CD14-positive monocyte (primary cell): ENCODE measurements around the gene UNC5A. TPM values are rescaled to one million over a fixed set of nuclear protein-coding genes. Genes with fewer than 3 reads are reported as not detected.

ENCODE experiments used
- DNase-seq, 3 donors: peaks; one replicate each; pipeline ENCODE4 v3.0.0-alpha.2; 2011 to 2022
- H2AFZ ChIP-seq: 2 replicates; pipeline ENCODE4 v1.6.0; 2012; ENCODE audit warnings: mild to moderate bottlenecking, low read depth, low read length, inconsistent platforms; ENCODE audit not compliant: insufficient read depth, poor library complexity, severe bottlenecking
- H3K27ac ChIP-seq, 2 donors: 1 replicate in 1 of 2; 2 replicates in 1 of 2; pipeline ENCODE4 v1.5.1; 2012 to 2013; ENCODE audit warnings: low read length in 2 of 2, control low read depth in 1 of 2, inconsistent platforms in 1 of 2, low read depth in 1 of 2, mild to moderate bottlenecking in 1 of 2
- H3K27me3 ChIP-seq, 2 donors: one replicate each; pipeline versions ENCODE4 v1.6.0 to v1.6.1; 2011 to 2013; ENCODE audit warnings: low read length in 2 of 2; ENCODE audit not compliant: control insufficient read depth in 2 of 2, insufficient read depth in 2 of 2
- H3K36me3 ChIP-seq, 2 donors: replicated peaks in 1 of 2; 1 replicate in 1 of 2; 2 replicates in 1 of 2; pipeline versions ENCODE4 v1.5.1 to v1.6.1; 2012 to 2013; ENCODE audit warnings: low read length in 2 of 2, control low read depth in 1 of 2, inconsistent platforms in 1 of 2, mild to moderate bottlenecking in 1 of 2; ENCODE audit not compliant: insufficient read depth in 2 of 2, control insufficient read depth in 1 of 2
- H3K4me1 ChIP-seq, 2 donors: 1 replicate in 1 of 2; 2 replicates in 1 of 2; pipeline versions ENCODE4 v1.5.1 to v1.6.1; 2012 to 2013; ENCODE audit warnings: low read length in 2 of 2, control low read depth in 1 of 2, inconsistent platforms in 1 of 2, mild to moderate bottlenecking in 1 of 2, moderate library complexity in 1 of 2; ENCODE audit not compliant: insufficient read depth in 2 of 2, control insufficient read depth in 1 of 2
- H3K4me2 ChIP-seq: replicated peaks from 2 replicates; pipeline ENCODE3; 2012; ENCODE audit warnings: low read length, moderate library complexity, mild to moderate bottlenecking; ENCODE audit not compliant: poor library complexity, severe bottlenecking; ENCODE audit errors: extremely low read depth
- H3K4me3 ChIP-seq, 3 experiments: fragments of 200-600 bp in 1 of 3; sonication (generic) in 1 of 3; replicated peaks in 1 of 3; 1 replicate in 2 of 3; 2 replicates in 1 of 3; pipeline ENCODE4 v1.5.1; 2011 to 2013; ENCODE audit warnings: low read length in 3 of 3, mild to moderate bottlenecking in 3 of 3, control low read depth in 2 of 3, low read depth in 2 of 3, inconsistent platforms in 1 of 3, moderate library complexity in 1 of 3
- H3K79me2 ChIP-seq: 2 replicates; pipeline ENCODE4 v1.6.0; 2012; ENCODE audit warnings: mild to moderate bottlenecking, control low read depth, inconsistent platforms, low read length, moderate library complexity; ENCODE audit not compliant: insufficient read depth
- H3K9ac ChIP-seq: 2 replicates; pipeline ENCODE4 v1.6.0; 2017; ENCODE audit warnings: low read length, mild to moderate bottlenecking; ENCODE audit not compliant: insufficient read depth, poor library complexity, severe bottlenecking
- H3K9me3 ChIP-seq, 2 donors: replicated peaks in 1 of 2; 1 replicate in 1 of 2; 2 replicates in 1 of 2; pipeline versions ENCODE4 v1.5.1 to v1.6.1; 2012 to 2013; ENCODE audit warnings: low read length in 2 of 2, control low read depth in 1 of 2; ENCODE audit not compliant: control insufficient read depth in 1 of 2, insufficient read depth in 1 of 2
- H4K20me1 ChIP-seq: 2 replicates; pipeline ENCODE4 v1.6.0; 2012; ENCODE audit warnings: mild to moderate bottlenecking, low read length, control low read depth, moderate library complexity; ENCODE audit not compliant: insufficient read depth
- H3K27ac Mint-ChIP-seq, 7 donors: one replicate each; pipeline ENCODE4 v1.8.0; 2020; ENCODE audit warnings: mild to moderate bottlenecking in 7 of 7, mixed read lengths in 7 of 7, moderate library complexity in 6 of 7, inconsistent platforms in 2 of 7
- H3K27me3 Mint-ChIP-seq, 3 donors: one replicate each; pipeline ENCODE4 v1.8.0; 2021 to 2022; ENCODE audit warnings: low read depth in 3 of 3, mild to moderate bottlenecking in 3 of 3, mixed read lengths in 3 of 3, moderate library complexity in 3 of 3, inconsistent platforms in 1 of 3
- H3K36me3 Mint-ChIP-seq, 2 donors: one replicate each; pipeline ENCODE4 v1.8.0; 2020; ENCODE audit warnings: mixed read lengths in 2 of 2, inconsistent platforms in 1 of 2, mild to moderate bottlenecking in 1 of 2
- H3K4me1 Mint-ChIP-seq: one replicate; pipeline ENCODE4 v1.8.0; 2020; ENCODE audit warnings: mild to moderate bottlenecking, mixed read lengths
- H3K4me3 Mint-ChIP-seq, 2 donors: one replicate each; pipeline ENCODE4 v1.8.0; 2020; ENCODE audit warnings: mild to moderate bottlenecking in 2 of 2, mixed read lengths in 2 of 2, moderate library complexity in 1 of 2
- H3K9me3 Mint-ChIP-seq, 7 donors: one replicate each; pipeline ENCODE4 v1.8.0; 2020 to 2022; ENCODE audit warnings: mixed read lengths in 7 of 7, mild to moderate bottlenecking in 6 of 7, moderate library complexity in 6 of 7, inconsistent platforms in 2 of 7
- WGBS: methylation state at CpG from one replicate; pipeline ENCODE4 v1.1.5; 2013; ENCODE audit warnings: missing lambda C conversion rate; ENCODE audit not compliant: insufficient coverage; 5-methylcytosine and 5-hydroxymethylcytosine counted together
- intact Hi-C, 2 donors: fragments of 100-400 bp; cut with micrococcal nuclease; formaldehyde crosslinking; loops; one replicate each; pipeline versions ENCODE4 v1.15.0 to v1.15.1; 2023
- polyA plus RNA-seq, 3 donors: library from polyadenylated mRNA; depleted of rRNA in 1 of 3; unstranded in 2 of 3; stranded (reverse) in 1 of 3; fragments of 300-500 nt in 2 of 3; fragments of >200 nt in 1 of 3; fragmentation: Illumina TruSeq in 2 of 3; gene quantifications; 1 replicate in 2 of 3; 2 replicates in 1 of 3; pipeline ENCODE4 v1.2.3, GENCODE V29; 2012 to 2021
- TF ChIP-seq, protein P1 (sequence below): fragments of 200-600 bp; IDR thresholded peaks from one replicate; pipeline ENCODE4 v1.8.0; 2022; ENCODE audit warnings: antibody characterized with exemption, mild to moderate bottlenecking

Gene UNC5A
- polyA plus RNA-seq, 3 donors = 0.03 to 0.07 TPM; not detected in 1

DNA sequence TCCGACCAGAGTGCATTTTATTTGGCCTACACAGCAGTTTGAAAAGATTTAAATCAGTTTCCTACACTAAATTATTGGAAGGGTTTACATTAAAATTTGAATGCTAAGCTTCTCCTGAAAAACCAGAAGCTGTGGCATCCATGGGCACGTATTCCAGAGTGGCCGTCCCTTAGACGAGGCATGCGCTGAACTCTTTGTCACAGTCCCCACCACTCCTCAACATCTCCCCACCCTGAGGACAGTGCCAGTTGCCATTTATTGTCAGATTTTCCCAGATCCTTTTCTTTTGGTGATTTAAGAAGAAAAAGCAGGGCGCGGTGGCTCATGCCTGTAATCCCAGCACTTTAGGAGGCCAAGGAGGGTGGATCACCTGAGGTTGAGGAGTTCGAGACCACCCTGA, 39.9 kb upstream of the UNC5A start:
- peaks cover 3% of the 10 kb centered on the region in 2 donors for H3K27me3 ChIP-seq
- H3K9ac ChIP-seq = no peak overlapping the region
- H3K36me3 Mint-ChIP-seq = no peaks in the 10 kb centered on the region
- no peak overlapping the region for H3K27ac ChIP-seq
- H3K4me3 ChIP-seq = no peak overlapping the region
- WGBS = no CpG with 5 or more reads among the region's 8 CpGs
- TF ChIP-seq, protein P1, sequence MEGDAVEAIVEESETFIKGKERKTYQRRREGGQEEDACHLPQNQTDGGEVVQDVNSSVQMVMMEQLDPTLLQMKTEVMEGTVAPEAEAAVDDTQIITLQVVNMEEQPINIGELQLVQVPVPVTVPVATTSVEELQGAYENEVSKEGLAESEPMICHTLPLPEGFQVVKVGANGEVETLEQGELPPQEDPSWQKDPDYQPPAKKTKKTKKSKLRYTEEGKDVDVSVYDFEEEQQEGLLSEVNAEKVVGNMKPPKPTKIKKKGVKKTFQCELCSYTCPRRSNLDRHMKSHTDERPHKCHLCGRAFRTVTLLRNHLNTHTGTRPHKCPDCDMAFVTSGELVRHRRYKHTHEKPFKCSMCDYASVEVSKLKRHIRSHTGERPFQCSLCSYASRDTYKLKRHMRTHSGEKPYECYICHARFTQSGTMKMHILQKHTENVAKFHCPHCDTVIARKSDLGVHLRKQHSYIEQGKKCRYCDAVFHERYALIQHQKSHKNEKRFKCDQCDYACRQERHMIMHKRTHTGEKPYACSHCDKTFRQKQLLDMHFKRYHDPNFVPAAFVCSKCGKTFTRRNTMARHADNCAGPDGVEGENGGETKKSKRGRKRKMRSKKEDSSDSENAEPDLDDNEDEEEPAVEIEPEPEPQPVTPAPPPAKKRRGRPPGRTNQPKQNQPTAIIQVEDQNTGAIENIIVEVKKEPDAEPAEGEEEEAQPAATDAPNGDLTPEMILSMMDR = no peak
- H3K9me3 Mint-ChIP-seq = peaks cover 7 to 19% (median 13%) of the 10 kb centered on the region in 7 donors
- H3K36me3 ChIP-seq = no peaks in the 10 kb centered on the region
- H3K4me2 ChIP-seq = no peak overlapping the region
- no peak for DNase-seq
- H3K4me3 Mint-ChIP-seq = no peak overlapping the region
- no peaks in the 10 kb centered on the region for H4K20me1 ChIP-seq
- no peaks in the 10 kb centered on the region for H3K79me2 ChIP-seq
- H3K27me3 Mint-ChIP-seq = peaks cover 13 to 39% (median 29%) of the 10 kb centered on the region in 3 donors
- H2AFZ ChIP-seq = no peak overlapping the region
- intact Hi-C loops = no loop called here
- no peaks in the 10 kb centered on the region for H3K9me3 ChIP-seq
- no peak overlapping the region for H3K27ac Mint-ChIP-seq
- H3K4me1 ChIP-seq = peaks cover 4 to 12% of the 10 kb centered on the region in 2 donors
- peaks cover 9% of the 10 kb centered on the region for H3K4me1 Mint-ChIP-seq

DNA sequence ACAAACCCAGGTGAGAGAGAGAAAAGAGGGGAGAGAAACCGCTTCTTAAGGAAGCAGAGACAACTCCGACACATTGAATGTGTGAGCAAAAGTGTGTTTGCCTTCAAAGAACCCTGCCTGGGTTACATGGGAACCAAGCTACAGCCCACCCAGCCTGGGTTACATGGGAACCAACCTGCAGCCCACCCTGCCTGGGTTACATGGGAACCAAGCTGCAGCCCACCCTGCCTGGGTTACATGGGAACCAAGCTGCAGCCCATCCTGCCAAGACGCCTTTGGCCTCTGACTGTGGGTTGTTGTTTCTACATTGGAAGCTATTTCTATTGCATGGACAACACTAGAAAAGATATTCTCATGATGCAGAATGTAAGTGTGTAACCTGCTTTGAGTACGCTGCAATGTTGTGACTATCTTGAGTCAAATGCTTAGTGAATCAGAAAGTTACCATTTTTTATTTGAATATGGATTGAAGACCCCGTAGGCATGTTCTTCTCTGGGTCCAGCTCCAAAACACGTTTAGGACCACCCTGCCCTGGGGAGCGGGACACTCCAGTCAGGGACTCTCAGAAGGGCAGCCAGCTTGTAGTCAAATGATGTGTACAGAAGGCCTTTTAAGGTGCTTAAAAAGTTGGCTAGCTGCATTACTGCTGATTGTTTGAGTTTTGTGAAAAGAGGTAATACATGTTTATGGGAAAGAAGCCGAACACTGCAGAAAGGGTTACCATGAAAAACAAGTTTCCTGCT, 39.1 kb upstream of the UNC5A start:
- Mint-ChIP-seq H3K36me3 (no peaks in the 10 kb centered on the region), H3K27me3 (peaks cover 15 to 37% (median 29%) of the 10 kb centered on the region in 3 donors), H3K4me3 (no peak overlapping the region), H3K4me1 (peaks cover 9% of the 10 kb centered on the region), H3K27ac (no peak overlapping the region), H3K9me3 (peaks cover 0 to 17% (median 8%) of the 10 kb centered on the region in 7 donors)
- no peak for DNase-seq
- no peak overlapping the region for H2AFZ ChIP-seq
- no peaks in the 10 kb centered on the region for H3K9me3 ChIP-seq
- H3K79me2 ChIP-seq = no peaks in the 10 kb centered on the region
- peaks cover 4 to 12% of the 10 kb centered on the region in 2 donors for H3K4me1 ChIP-seq
- 86% methylated on average over 5 of the region's 8 CpGs for WGBS
- intact Hi-C loops = no loop called here
- H3K36me3 ChIP-seq = no peaks in the 10 kb centered on the region
- no peak overlapping the region for H3K4me2 ChIP-seq
- no peak overlapping the region for H3K9ac ChIP-seq
- H3K4me3 ChIP-seq = no peak overlapping the region
- H4K20me1 ChIP-seq = no peaks in the 10 kb centered on the region
- H3K27me3 ChIP-seq = peaks cover 2 to 3% of the 10 kb centered on the region in 2 donors
- H3K27ac ChIP-seq = no peak overlapping the region
- TF ChIP-seq, protein P1 = no peak
